Astrocyte of the cerebellum (primary cell): ENCODE measurements around the gene TGIF2LY.
"Not testable (repeated sequence)": the region's sequence is repeated elsewhere in the genome, so short reads cannot be mapped to it uniquely, and the experiment has no call there.

ENCODE experiments used
- DNase-seq: peaks from one replicate; pipeline ENCODE4 v3.0.0-alpha.2; 2011; ENCODE audit warnings: low read depth
- H3K4me3 ChIP-seq: 2 replicates; pipeline ENCODE4 v1.5.1; 2011; ENCODE audit warnings: mild to moderate bottlenecking, low read depth, low read length, moderate library complexity
- in situ Hi-C: cut with HindIII; loops from 2 replicates; pipeline ENCODE4 v1.10.0; 2017; ENCODE audit warnings: low sequenced_read_pairs

The TGIF2LY gene

GRCh38 chrY:3578767-3579166 lies at the start of gene TGIF2LY:
Gene TGIF2LY (plus strand): TSS chrY:3579067. CDS start chrY:3579245, 178 bp downstream.
- in situ Hi-C loops, result not testable (repeated sequence)

More at GRCh38 chrY:3578767-3579166, at the start of gene TGIF2LY:
- H3K4me3 ChIP-seq, DNase-seq: not testable (repeated sequence)
